ENCODE measurements around the gene CPSF4L. TPM values are rescaled to one million over a fixed set of nuclear protein-coding genes. Genes with fewer than 3 reads are reported as not detected.

Gene CPSF4L
- total and polyA plus RNA-seq, 2 experiments from 2014 or later, result not detected

- no peaks in the 10 kb centered on the region for H3K36me3 ChIP-seq
- TF ChIP-seq, protein P1, sequence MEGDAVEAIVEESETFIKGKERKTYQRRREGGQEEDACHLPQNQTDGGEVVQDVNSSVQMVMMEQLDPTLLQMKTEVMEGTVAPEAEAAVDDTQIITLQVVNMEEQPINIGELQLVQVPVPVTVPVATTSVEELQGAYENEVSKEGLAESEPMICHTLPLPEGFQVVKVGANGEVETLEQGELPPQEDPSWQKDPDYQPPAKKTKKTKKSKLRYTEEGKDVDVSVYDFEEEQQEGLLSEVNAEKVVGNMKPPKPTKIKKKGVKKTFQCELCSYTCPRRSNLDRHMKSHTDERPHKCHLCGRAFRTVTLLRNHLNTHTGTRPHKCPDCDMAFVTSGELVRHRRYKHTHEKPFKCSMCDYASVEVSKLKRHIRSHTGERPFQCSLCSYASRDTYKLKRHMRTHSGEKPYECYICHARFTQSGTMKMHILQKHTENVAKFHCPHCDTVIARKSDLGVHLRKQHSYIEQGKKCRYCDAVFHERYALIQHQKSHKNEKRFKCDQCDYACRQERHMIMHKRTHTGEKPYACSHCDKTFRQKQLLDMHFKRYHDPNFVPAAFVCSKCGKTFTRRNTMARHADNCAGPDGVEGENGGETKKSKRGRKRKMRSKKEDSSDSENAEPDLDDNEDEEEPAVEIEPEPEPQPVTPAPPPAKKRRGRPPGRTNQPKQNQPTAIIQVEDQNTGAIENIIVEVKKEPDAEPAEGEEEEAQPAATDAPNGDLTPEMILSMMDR (IDR thresholded peaks at IDR 0.05; ENCODE audit: low read depth, low read length), result no peak
- peaks cover 17% of the 10 kb centered on the region for H3K4me1 ChIP-seq (ENCODE audit: low read depth)
- DNase-seq (ENCODE audit: low read depth in 1 of 2, low spot score in 1 of 2), result peak in 1 of 2 donors; percentile 86
- H3K27me3 ChIP-seq, result no peaks in the 10 kb centered on the region
- H3K9me3 ChIP-seq (ENCODE audit: low read depth), result no peaks in the 10 kb centered on the region
- no peak overlapping the region for H3K4me3 ChIP-seq
- peak overlapping the region; percentile 43 for H3K27ac ChIP-seq
Observed at GRCh38 chr17:73291260-73291801, 29.7 kb upstream of the CPSF4L start.

GRCh38 chr17:73290399-73291259 lies 28.9 kb upstream of the CPSF4L start:
- Histone ChIP-seq H3K4me3 (no peak overlapping the region), H3K27me3 (no peaks in the 10 kb centered on the region), H3K27ac (peak overlapping the region; percentile 43), H3K36me3 (no peaks in the 10 kb centered on the region), H3K4me1 (ENCODE audit: low read depth) (peaks cover 17% of the 10 kb centered on the region), H3K9me3 (ENCODE audit: low read depth) (no peaks in the 10 kb centered on the region)
- TF ChIP-seq, protein P1 (IDR thresholded peaks at IDR 0.05; ENCODE audit: low read depth, low read length), result no peak
- no peak for DNase-seq (ENCODE audit: low read depth in 1 of 2, low spot score in 1 of 2)

DNA sequence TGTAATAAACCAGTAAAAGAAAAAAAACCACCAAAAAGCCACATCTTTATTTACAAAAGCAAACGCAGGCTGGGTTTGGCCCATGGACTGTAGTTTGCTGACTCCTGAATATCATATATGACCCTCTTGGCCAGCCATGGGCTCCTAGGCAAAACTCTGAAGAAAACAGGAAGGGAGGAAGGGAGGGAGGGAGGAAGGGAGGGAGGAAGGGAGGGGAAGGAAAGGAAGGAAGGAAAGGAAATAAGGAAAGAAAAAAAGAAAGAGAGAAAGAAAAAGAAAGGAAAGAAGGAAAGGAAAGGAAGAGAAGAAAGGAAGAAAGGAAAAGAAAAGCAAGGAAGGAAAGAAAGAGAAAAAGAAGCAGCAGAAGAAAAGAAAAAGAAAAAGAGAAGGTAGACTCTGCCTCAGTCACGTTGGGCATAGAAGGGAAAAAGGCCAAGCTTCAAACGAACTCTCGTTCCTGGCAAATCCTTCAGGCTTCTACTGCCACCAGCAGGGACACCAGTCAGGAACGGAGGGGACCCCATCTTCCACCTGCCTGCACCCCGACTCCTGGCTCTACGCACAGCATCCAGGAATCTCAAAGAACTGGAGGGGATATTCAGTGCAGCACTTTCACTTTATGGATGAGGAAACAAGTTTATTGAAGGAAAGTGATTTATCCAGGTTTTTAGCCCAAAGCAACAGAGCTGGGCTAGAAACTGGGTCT lies 28.0 kb upstream of the CPSF4L start:
- Histone ChIP-seq H3K4me3 (no peak overlapping the region), H3K36me3 (no peaks in the 10 kb centered on the region), H3K27me3 (no peaks in the 10 kb centered on the region), H3K4me1 (ENCODE audit: low read depth) (peaks cover 17% of the 10 kb centered on the region), H3K27ac (no peak overlapping the region), H3K9me3 (ENCODE audit: low read depth) (no peaks in the 10 kb centered on the region)
- TF ChIP-seq, protein P1 (IDR thresholded peaks at IDR 0.05; ENCODE audit: low read depth, low read length), result no peak
- no peak for DNase-seq (ENCODE audit: low read depth in 1 of 2, low spot score in 1 of 2)

- no peak for DNase-seq (ENCODE audit: low read depth in 1 of 2, low spot score in 1 of 2)
- Histone ChIP-seq H3K36me3 (no peaks in the 10 kb centered on the region), H3K9me3 (ENCODE audit: low read depth) (no peaks in the 10 kb centered on the region), H3K4me3 (no peak overlapping the region), H3K4me1 (ENCODE audit: low read depth) (peaks cover 23% of the 10 kb centered on the region), H3K27ac (no peak overlapping the region), H3K27me3 (no peaks in the 10 kb centered on the region)
- TF ChIP-seq, protein P1 (IDR thresholded peaks at IDR 0.05; ENCODE audit: low read depth, low read length), result no peak
Observed at GRCh38 chr17:73288534-73289302, 27.0 kb upstream of the CPSF4L start.

GRCh38 chr17:73286863-73287296 lies 25.2 kb upstream of the CPSF4L start:
- H3K36me3 ChIP-seq, result no peaks in the 10 kb centered on the region
- no peak overlapping the region for H3K4me3 ChIP-seq
- peaks cover 23% of the 10 kb centered on the region for H3K4me1 ChIP-seq (ENCODE audit: low read depth)
- DNase-seq (ENCODE audit: low read depth in 1 of 2, low spot score in 1 of 2), result peak in 1 of 2 donors; percentile 73
- no peak overlapping the region for H3K27ac ChIP-seq
- H3K27me3 ChIP-seq, result no peaks in the 10 kb centered on the region
- no peaks in the 10 kb centered on the region for H3K9me3 ChIP-seq (ENCODE audit: low read depth)
- TF ChIP-seq, protein P1 (IDR thresholded peaks at IDR 0.05; ENCODE audit: low read depth, low read length), result no peak
